HCT116 (cell line): ENCODE data around the gene VSX1.

Source experiments
- CBX3 ChIP-seq: IDR thresholded peaks from 2 replicates; pipeline ENCODE4 v1.6.1; 2012; ENCODE audit warnings: low read depth
- CEBPB ChIP-seq: IDR thresholded peaks from 2 replicates; pipeline ENCODE4 v1.6.1; 2012; ENCODE audit warnings: low read depth
- CTCF ChIP-seq, 3 experiments: fragments of 200-600 bp in 1 of 3; sonication (generic) in 1 of 3; IDR thresholded peaks in 2 of 3; conservative IDR thresholded peaks in 1 of 3; 2 replicates each; pipeline ENCODE4 v1.5.1; 2012 to 2017; ENCODE audit warnings: low read depth in 2 of 3, low read length in 2 of 3, antibody characterized with exemption in 1 of 3, borderline replicate concordance in 1 of 3, control low read depth in 1 of 3, mild to moderate bottlenecking in 1 of 3, mixed read lengths in 1 of 3, mixed run types in 1 of 3, moderate library complexity in 1 of 3; ENCODE audit not compliant: insufficient read depth in 1 of 3
- ELF1 ChIP-seq: IDR thresholded peaks from 2 replicates; pipeline ENCODE4 v1.6.1; 2012; ENCODE audit warnings: low read depth, borderline replicate concordance
- EZH2 ChIP-seq: fragments of 200-600 bp; sonication (generic); IDR thresholded peaks from 2 replicates; pipeline ENCODE4 v1.6.1; 2017; ENCODE audit warnings: antibody characterized with exemption, mixed run types
- JUND ChIP-seq: IDR thresholded peaks from 2 replicates; pipeline ENCODE4 v1.6.1; 2012
- TF ChIP-seq, protein P1 (sequence below): IDR thresholded peaks from 2 replicates; pipeline ENCODE4 v1.6.1; 2012; ENCODE audit warnings: low read depth
- TF ChIP-seq, protein P2 (sequence below): IDR thresholded peaks from 2 replicates; pipeline ENCODE4 v1.6.1; 2012

DNA sequence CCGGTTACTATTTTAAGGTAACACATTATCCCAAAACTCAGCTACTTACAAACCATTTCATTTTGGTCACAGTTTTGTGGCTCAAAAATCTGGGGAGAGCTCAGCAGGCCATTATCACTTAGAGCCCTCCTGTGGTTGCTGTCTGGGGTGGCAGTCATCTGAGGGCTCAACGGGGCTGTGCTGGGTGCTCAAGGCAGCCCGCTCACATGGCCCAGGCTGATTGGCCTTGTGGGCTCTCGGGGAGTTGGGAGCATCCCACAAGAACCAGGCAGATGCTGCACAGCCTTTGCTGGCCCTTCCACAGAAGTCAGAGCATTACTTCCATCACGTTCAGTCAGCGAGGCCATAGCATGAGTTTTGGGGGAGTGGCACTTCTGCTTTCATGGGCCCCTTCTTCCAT lies 6.3 kb upstream of the VSX1 start:
- TF ChIP-seq CBX3 (no peak), EZH2 (no peak), CEBPB (no peak), ELF1 (no peak), JUND (no peak), CTCF (IDR thresholded peaks at IDR 0.05 in 2 of 3, conservative IDR thresholded peaks at IDR 0.05 in 1 of 3; ENCODE audit: borderline replicate concordance in 1 of 3, insufficient read depth in 1 of 3, low read depth in 2 of 3, low read length in 2 of 3) (no peak)
- TF ChIP-seq, protein P1, sequence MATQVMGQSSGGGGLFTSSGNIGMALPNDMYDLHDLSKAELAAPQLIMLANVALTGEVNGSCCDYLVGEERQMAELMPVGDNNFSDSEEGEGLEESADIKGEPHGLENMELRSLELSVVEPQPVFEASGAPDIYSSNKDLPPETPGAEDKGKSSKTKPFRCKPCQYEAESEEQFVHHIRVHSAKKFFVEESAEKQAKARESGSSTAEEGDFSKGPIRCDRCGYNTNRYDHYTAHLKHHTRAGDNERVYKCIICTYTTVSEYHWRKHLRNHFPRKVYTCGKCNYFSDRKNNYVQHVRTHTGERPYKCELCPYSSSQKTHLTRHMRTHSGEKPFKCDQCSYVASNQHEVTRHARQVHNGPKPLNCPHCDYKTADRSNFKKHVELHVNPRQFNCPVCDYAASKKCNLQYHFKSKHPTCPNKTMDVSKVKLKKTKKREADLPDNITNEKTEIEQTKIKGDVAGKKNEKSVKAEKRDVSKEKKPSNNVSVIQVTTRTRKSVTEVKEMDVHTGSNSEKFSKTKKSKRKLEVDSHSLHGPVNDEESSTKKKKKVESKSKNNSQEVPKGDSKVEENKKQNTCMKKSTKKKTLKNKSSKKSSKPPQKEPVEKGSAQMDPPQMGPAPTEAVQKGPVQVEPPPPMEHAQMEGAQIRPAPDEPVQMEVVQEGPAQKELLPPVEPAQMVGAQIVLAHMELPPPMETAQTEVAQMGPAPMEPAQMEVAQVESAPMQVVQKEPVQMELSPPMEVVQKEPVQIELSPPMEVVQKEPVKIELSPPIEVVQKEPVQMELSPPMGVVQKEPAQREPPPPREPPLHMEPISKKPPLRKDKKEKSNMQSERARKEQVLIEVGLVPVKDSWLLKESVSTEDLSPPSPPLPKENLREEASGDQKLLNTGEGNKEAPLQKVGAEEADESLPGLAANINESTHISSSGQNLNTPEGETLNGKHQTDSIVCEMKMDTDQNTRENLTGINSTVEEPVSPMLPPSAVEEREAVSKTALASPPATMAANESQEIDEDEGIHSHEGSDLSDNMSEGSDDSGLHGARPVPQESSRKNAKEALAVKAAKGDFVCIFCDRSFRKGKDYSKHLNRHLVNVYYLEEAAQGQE = no peak
- TF ChIP-seq, protein P2, sequence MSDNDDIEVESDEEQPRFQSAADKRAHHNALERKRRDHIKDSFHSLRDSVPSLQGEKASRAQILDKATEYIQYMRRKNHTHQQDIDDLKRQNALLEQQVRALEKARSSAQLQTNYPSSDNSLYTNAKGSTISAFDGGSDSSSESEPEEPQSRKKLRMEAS = no peak
